GM12892 (cell line): ENCODE results near the gene MARCHF9.

Experiments
- POLR2A ChIP-seq: IDR thresholded peaks from 2 replicates; pipeline ENCODE4 v1.6.1; 2011; ENCODE audit warnings: low read depth, low read length, control low read depth
- POLR2AphosphoS5 ChIP-seq: IDR thresholded peaks from 2 replicates; pipeline ENCODE4 v1.6.1; 2011; ENCODE audit warnings: low read depth, low read length, control low read depth
- TAF1 ChIP-seq: IDR thresholded peaks from 2 replicates; pipeline ENCODE4 v1.6.1; 2011; ENCODE audit warnings: low read depth, mild to moderate bottlenecking, control low read depth, low read length, borderline replicate concordance

DNA sequence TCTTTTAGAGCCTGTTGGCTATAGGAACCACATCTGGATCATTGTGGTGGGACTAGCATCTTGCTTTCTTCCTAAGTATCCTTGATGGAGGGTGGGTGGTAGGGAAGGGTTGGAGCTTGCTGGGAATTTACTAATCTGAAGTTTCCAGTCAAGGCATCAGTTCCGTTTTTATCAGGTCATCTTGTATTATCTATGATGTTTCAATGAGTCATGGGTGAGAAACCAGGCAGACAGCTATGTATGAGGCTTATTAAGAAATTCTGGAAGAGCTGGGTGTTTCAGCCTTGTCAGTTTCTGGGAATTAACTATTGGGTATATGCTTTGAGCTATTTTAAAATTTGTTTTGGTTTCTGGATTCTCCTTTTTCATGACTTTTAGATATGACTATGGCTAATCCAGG is 39.0 kb downstream of the MARCHF9 start:
- no peak for TF ChIP-seq POLR2A
- TF ChIP-seq TAF1 = no peak
- TF ChIP-seq POLR2AphosphoS5 = no peak
